OCI-LY1 (cell line): ENCODE measurements around the gene MAML2.

Experiments
- H2AFZ ChIP-seq: fragments of 200-600 bp; sonication (generic), shearing (Covaris generic); 2 replicates; pipeline ENCODE4 v1.6.0; 2014; ENCODE audit warnings: antibody characterized with exemption, mild to moderate bottlenecking, low read length
- H3F3A ChIP-seq: fragments of 200-600 bp; sonication (generic), shearing (Covaris generic); 2 replicates; pipeline ENCODE4 v1.6.0; 2014; ENCODE audit warnings: mild to moderate bottlenecking, antibody characterized with exemption, low read length, moderate library complexity; ENCODE audit not compliant: insufficient read depth
- H3K27ac ChIP-seq: fragments of 200-600 bp; sonication (generic); 2 replicates; pipeline ENCODE4 v1.5.1; 2014; ENCODE audit warnings: low read length, mixed run types, mild to moderate bottlenecking, low read depth; ENCODE audit not compliant: poor library complexity, severe bottlenecking
- H3K27me3 ChIP-seq: fragments of 200-600 bp; sonication (generic); 2 replicates; pipeline ENCODE4 v1.6.0; 2014; ENCODE audit warnings: antibody characterized with exemption, mild to moderate bottlenecking, low read length, moderate library complexity; ENCODE audit not compliant: insufficient read depth
- H3K36me3 ChIP-seq: fragments of 200-600 bp; sonication (generic); 2 replicates; pipeline ENCODE4 v1.6.1; 2014; ENCODE audit warnings: mild to moderate bottlenecking, antibody characterized with exemption, low read length, moderate library complexity, mixed read lengths; ENCODE audit not compliant: insufficient read depth
- H3K4me1 ChIP-seq: fragments of 200-600 bp; sonication (generic); 2 replicates; pipeline ENCODE4 v1.5.1; 2014; ENCODE audit warnings: mild to moderate bottlenecking, low read length, moderate library complexity; ENCODE audit not compliant: insufficient read depth, severe bottlenecking
- H3K4me2 ChIP-seq: fragments of 200-600 bp; sonication (generic), shearing (Covaris generic); 2 replicates; pipeline ENCODE4 v1.6.1; 2014; ENCODE audit warnings: low read length
- H3K4me3 ChIP-seq: fragments of 200-600 bp; sonication (generic); 2 replicates; pipeline ENCODE4 v1.5.1; 2014; ENCODE audit warnings: low read length, low read depth, mild to moderate bottlenecking, mixed read lengths; ENCODE audit not compliant: poor library complexity, severe bottlenecking
- H3K79me2 ChIP-seq: fragments of 200-600 bp; shearing (Covaris generic); 2 replicates; pipeline ENCODE4 v1.6.1; 2016; ENCODE audit warnings: mixed run types, low read length, mixed read lengths; ENCODE audit not compliant: insufficient read depth
- H3K9ac ChIP-seq: fragments of 200-600 bp; sonication (generic), shearing (Covaris generic); 2 replicates; pipeline ENCODE4 v1.6.1; 2014; ENCODE audit warnings: mild to moderate bottlenecking, low read length, mixed read lengths
- H3K9me2 ChIP-seq: fragments of 200-600 bp; sonication (generic), shearing (Covaris generic); 2 replicates; pipeline ENCODE4 v1.6.1; 2014; ENCODE audit warnings: low read depth, mild to moderate bottlenecking, low read length, mixed read lengths
- H3K9me3 ChIP-seq: fragments of 200-600 bp; shearing (Covaris generic); 2 replicates; pipeline ENCODE4 v1.6.1; 2014; ENCODE audit warnings: low read length, mixed read lengths
- H4K20me1 ChIP-seq: fragments of 200-600 bp; sonication (generic), shearing (Covaris generic); 2 replicates; pipeline ENCODE4 v1.6.0; 2016; ENCODE audit warnings: mild to moderate bottlenecking, low read length; ENCODE audit not compliant: insufficient read depth
- CTCF ChIP-seq: fragments of 200-600 bp; sonication (generic), shearing (Covaris generic); IDR thresholded peaks from 2 replicates; pipeline ENCODE4 v1.5.1; 2017; ENCODE audit warnings: mild to moderate bottlenecking, antibody characterized with exemption, low read length, moderate library complexity, mixed read lengths
- EZH2 ChIP-seq: fragments of 200-600 bp; sonication (generic), shearing (Covaris generic); IDR thresholded peaks from 2 replicates; pipeline ENCODE4 v1.8.0; 2017; ENCODE audit warnings: borderline replicate concordance, mixed run types, mild to moderate bottlenecking, antibody characterized with exemption, low read length, moderate library complexity, mixed read lengths

Gene MAML2

GRCh38 chr11:96021901-96022650, 320.9 kb downstream of the MAML2 start:
- Histone ChIP-seq H3K79me2 (no peaks in the 10 kb centered on the region), H4K20me1 (no peaks in the 10 kb centered on the region), H3K4me1 (no peaks in the 10 kb centered on the region), H3K4me2 (no peak overlapping the region), H3F3A (no peaks in the 10 kb centered on the region), H3K9ac (no peak overlapping the region), H3K27ac (no peak overlapping the region), H2AFZ (no peak overlapping the region), H3K36me3 (no peaks in the 10 kb centered on the region), H3K4me3 (no peak overlapping the region), H3K9me2 (no peaks in the 10 kb centered on the region), H3K9me3 (no peaks in the 10 kb centered on the region), H3K27me3 (no peaks in the 10 kb centered on the region)
- TF ChIP-seq EZH2 (no peak), CTCF (no peak)

DNA sequence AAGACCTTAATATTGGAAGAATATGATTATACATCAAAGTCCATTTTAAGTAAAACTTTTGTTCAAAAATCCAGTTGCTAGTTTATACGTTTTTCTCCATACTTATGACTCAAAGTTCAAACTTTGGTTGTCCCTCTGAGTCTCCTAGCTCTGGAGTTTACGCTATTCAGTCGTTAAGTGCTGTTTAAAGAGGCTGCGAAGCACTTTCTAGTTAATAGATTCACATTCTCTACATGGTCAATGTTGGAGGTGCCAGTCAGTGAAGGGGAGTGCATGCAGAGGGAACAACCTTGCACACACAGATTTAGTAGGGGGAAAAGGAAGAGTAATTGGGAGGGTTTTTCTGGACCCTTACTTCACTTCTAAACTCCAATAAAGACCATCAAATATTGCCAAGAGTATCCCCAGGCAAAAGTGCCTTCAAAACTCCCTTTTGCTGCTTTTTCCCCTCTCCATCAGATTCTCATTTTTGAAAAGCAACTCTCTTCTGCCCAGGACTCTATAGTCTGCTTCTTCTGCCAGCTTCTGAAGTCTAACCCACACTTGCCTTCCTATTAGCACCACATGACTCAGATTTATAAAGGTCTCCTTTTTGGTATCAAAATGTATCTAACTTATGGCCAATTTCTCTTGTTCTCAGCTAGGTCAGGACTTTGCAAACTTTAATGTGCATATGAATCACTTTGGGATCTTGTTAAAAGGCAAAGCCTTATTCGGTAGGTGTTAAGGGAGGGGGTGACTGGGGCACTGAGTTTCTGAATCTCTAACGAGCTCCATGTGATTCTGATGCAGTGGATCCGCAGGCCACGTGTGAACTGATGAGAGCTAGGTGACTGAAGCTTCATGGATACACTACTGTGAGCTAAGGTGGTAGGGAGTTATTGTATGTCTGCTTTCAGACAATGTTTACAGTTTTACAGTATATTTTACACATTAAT, 322.9 kb downstream of the MAML2 start:
- Histone ChIP-seq H3K36me3 (no peaks in the 10 kb centered on the region), H4K20me1 (no peaks in the 10 kb centered on the region), H3F3A (no peaks in the 10 kb centered on the region), H3K4me3 (no peak overlapping the region), H3K79me2 (no peaks in the 10 kb centered on the region), H2AFZ (no peak overlapping the region), H3K4me2 (no peak overlapping the region), H3K9me2 (no peaks in the 10 kb centered on the region), H3K27ac (no peak overlapping the region), H3K4me1 (peaks cover 7% of the 10 kb centered on the region), H3K9ac (no peak overlapping the region), H3K9me3 (no peaks in the 10 kb centered on the region), H3K27me3 (no peaks in the 10 kb centered on the region)
- no peak for TF ChIP-seq EZH2
- TF ChIP-seq CTCF = no peak

DNA sequence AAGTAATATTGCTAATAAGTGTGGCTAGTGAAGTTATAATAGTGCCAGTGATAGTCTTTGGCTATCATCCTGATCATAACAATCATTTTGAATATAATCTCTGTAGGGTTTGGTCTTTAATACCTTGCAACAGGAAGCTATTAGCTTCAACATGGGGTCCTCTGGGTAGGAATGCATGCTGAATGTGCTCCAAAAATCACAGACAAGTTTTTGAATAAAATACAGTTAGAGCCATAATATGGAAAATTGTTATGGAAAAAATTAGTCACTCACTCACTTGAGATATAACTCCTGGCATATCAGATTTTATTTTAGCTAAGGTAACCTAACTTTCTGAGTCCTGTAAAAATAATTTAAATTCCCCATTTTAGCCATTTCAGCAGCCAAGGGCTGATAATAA, 323.7 kb downstream of the MAML2 start:
- H4K20me1 ChIP-seq = no peaks in the 10 kb centered on the region
- H3K9ac ChIP-seq = no peak overlapping the region
- TF ChIP-seq EZH2 (no peak), CTCF (no peak)
- H3K79me2 ChIP-seq = no peaks in the 10 kb centered on the region
- H3K4me1 ChIP-seq = peaks cover 15% of the 10 kb centered on the region
- H3K9me2 ChIP-seq = no peaks in the 10 kb centered on the region
- H3K9me3 ChIP-seq = no peaks in the 10 kb centered on the region
- no peak overlapping the region for H3K27ac ChIP-seq
- no peaks in the 10 kb centered on the region for H3K36me3 ChIP-seq
- no peaks in the 10 kb centered on the region for H3K27me3 ChIP-seq
- H3K4me2 ChIP-seq = no peak overlapping the region
- H3K4me3 ChIP-seq = no peak overlapping the region
- H3F3A ChIP-seq = no peaks in the 10 kb centered on the region
- no peak overlapping the region for H2AFZ ChIP-seq
